ENCODE results near the gene MEIOC.
A peak's percentile ranks its signal among the peaks of the same experiment; 100 is the strongest.
"Not testable (repeated sequence)": the region's sequence is repeated elsewhere in the genome, so short reads cannot be mapped to it uniquely, and the experiment has no call there.

MEIOC gene

DNA sequence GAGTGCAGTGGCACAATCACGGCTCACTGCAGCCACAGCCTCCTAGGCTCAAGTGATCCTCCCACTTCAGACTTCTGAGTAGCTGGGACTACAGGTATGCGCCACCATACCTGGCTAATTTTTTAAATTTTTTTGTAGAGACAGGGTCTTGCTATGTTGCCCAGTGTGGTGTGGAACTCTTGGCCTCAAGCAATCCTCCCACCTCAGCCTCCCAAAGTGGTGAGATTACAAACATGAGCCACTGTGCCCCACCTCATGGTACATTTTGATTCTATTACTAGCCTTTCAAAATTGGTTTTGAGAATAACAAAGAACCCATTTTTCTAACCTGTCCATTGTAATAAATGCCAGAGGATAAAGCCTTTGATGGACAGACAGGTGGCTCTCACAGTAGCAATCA is 31.9 kb downstream of the MEIOC start:
- TF ChIP-seq, protein P1, sequence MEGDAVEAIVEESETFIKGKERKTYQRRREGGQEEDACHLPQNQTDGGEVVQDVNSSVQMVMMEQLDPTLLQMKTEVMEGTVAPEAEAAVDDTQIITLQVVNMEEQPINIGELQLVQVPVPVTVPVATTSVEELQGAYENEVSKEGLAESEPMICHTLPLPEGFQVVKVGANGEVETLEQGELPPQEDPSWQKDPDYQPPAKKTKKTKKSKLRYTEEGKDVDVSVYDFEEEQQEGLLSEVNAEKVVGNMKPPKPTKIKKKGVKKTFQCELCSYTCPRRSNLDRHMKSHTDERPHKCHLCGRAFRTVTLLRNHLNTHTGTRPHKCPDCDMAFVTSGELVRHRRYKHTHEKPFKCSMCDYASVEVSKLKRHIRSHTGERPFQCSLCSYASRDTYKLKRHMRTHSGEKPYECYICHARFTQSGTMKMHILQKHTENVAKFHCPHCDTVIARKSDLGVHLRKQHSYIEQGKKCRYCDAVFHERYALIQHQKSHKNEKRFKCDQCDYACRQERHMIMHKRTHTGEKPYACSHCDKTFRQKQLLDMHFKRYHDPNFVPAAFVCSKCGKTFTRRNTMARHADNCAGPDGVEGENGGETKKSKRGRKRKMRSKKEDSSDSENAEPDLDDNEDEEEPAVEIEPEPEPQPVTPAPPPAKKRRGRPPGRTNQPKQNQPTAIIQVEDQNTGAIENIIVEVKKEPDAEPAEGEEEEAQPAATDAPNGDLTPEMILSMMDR (conservative IDR thresholded peaks at IDR 0.05; ENCODE audit: low read depth, low read length): no peak
- peak overlapping the region; percentile 5 for H3K4me3 ChIP-seq (ENCODE audit: low read length)
- DNase-seq (ENCODE audit: low read depth): no peak

DNA sequence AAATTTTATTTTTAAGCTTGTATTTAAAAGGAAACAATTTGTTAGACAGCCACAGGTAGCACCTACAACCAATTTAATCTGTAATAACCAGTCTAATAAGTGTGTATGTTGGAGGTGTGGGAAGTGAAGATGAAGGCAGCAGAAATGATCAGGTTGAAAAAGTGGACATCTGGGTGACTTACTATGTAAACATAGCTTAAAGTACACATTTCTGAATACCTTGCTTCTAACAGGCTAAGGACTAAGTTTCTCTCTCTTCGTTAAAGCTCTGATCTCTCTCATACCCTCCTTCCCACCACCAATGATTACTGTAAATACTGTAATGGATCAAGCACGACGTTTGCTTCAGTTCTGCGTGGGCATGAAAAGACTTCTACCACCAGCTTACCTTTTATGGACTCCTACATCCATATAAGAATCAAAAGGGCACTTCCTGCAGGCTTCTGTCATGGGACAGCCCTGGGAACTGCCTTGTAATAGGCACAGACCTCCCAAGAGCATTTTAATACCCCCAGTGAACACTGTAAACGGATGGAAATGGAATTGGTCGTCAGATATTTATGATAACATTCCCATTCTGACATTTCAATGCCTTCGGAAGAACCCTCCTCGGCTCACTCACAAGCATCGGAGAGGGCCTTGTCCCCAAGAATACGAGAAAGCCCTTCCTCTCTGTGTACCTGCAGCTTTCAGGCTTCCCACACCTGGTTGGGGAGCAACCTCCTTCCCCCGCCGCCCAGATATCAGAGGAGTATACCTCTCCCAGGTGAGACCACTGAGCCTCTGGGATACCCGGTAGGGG is 32.6 kb downstream of the MEIOC start:
- TF ChIP-seq, protein P1 (conservative IDR thresholded peaks at IDR 0.05; ENCODE audit: low read depth, low read length): no peak
- H3K4me3 ChIP-seq (ENCODE audit: low read length): peak overlapping the region; percentile 99
- no peak for DNase-seq (ENCODE audit: low read depth)

DNA sequence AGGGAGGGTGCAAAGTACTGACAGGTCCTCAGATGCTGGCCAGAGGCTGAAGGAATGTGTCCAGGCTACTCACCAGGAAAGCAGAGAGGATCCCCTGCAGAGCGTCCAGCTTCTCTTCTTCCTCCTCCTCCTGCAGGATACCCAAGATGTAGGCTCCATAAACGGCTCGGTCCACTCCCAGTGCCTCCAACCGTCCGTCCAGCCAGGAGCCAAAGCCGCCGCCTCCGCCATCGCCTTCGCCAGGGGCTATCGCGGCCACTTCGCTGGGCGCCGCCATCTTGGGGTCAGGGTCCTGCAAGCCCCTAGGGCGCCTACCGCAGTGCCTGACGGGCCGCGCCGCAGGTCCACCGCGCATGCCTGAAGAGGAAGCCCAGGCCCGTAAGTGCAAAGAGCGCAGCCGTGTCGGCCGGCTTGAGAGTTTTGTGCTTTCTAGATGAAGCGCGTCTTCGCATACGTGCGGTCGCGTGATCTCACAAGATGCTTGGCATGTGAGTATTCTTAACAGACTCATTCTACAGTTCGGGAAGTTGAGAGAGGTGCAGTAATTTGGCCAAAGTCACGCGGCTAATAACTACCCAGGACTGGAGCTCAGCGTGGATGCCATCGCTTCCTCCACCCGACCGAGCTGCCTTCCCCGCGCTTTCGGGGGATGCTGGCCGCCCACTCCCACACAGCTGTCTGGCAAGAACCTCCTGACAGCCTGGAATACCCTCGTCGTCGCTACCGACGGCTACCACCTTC is 33.4 kb downstream of the MEIOC start, which contains the start of gene CCDC43:
CCDC43 (minus strand) TSS at position 300 of the 741 bp plus-strand sequence; CDS start at position 277, 23 bp downstream.
- TF ChIP-seq, protein P1 (conservative IDR thresholded peaks at IDR 0.05; ENCODE audit: low read depth, low read length): no peak
- H3K4me3 ChIP-seq (ENCODE audit: low read length): peak within 1 kb of the TSS; percentile 99
- peak; percentile 79 for DNase-seq (ENCODE audit: low read depth)

DNA sequence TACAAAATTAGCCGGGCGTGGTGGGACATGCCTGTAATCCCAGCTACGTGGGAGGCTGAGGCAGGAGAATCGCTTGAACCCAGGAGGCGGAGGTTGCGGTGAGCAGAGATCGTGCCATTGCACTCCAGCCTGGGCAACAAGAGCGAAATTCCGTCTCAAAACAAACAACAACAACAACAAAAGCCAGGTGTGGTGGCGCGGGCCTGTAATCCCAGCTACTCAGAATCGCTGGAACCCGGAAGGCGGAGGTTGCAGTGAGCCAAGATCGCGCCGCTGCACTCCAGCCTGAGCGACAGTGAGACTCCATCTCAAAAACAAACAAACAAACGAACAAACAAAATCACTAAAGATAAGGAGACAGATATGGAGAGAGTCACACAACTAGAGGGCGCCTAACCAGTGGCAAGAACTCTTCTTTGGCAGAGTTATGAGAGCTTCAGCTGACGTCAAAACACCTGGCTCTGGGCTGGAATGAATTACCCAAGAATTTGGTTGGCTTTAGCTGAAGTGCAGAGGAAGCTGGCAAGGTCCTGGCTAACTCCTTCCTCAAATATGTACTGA is 34.6 kb downstream of the MEIOC start:
- not testable (repeated sequence) for H3K4me3 ChIP-seq (ENCODE audit: low read length); DNase-seq (ENCODE audit: low read depth)
- TF ChIP-seq, protein P1 (conservative IDR thresholded peaks at IDR 0.05; ENCODE audit: low read depth, low read length): peak; percentile 24

DNA sequence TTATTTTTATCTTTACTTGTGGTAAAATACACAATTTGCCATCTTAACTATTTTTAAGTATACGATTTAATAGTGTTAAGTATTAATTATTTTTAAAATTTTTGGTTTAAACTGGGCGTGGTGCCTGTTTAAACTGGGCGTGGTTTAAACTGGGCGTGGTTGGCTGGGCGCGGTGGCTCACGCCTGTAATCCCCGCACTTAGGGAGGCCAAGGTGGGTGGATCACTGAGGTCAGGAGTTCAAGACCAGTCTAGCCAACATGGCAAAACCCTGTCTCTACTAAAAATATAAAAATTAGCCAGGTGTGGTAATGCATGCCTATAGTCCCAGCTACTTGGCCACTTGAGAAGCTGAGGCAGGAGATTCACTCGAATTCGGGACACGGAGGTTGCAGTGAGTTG is 37.3 kb downstream of the MEIOC start:
- DNase-seq (ENCODE audit: low read depth): no peak
- H3K4me3 ChIP-seq (ENCODE audit: low read length): no peak overlapping the region
- TF ChIP-seq, protein P1 (conservative IDR thresholded peaks at IDR 0.05; ENCODE audit: low read depth, low read length): no peak

DNA sequence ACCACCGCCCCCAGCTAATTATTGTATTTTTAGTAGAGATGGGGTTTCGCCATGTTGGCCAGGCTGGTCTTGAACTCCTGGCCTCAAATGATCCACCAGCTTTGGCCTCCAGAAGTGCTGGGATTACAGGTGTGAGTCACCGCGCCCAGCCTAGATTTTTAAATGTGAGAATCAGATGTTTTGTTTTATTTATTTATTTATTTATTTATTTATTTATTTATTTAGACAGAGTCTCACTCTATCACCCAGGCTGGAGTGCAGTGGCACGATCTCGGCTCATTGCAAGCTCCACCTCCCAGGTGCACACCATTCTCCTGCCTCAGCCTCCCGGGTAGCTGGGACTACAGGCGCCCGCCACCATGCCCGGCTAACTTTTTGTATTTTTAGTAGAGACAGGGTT is 44.0 kb downstream of the MEIOC start:
- not testable (repeated sequence) for H3K4me3 ChIP-seq (ENCODE audit: low read length); DNase-seq (ENCODE audit: low read depth)

DNA sequence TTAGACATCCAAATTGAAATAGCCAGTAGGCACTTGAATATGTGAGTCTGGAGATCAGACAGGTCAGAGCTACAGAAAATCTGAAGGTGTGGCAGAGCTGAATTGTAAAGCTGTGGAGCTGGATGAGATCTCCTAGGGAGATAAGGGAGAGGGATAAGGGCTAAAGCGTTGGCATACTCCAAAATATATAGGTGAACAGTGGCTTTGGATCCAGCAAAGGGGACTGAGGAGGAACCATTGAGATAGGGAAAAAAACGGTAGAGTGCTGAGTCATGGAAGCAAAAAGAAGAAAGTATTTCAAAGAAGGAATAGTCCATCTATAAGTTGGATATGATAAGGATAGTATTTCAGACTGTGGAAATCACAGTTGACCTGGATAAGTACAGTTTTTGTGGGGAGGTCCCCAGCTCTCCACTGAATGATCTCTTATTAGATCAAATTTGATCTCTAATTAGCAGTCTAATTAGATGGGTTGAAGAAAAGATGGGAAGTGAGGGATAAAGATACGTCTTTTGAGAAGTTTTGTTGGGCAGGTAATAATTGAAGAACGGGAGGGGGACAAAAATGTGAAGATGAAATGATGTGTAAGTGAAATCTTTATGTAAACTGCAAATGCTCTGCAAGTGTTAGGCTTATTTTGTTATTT is 51.6 kb downstream of the MEIOC start:
- no peak for DNase-seq (ENCODE audit: low read depth)
- peak overlapping the region; percentile 99 for H3K4me3 ChIP-seq (ENCODE audit: low read length)
- TF ChIP-seq, protein P1 (conservative IDR thresholded peaks at IDR 0.05; ENCODE audit: low read depth, low read length): no peak
